NCI-H446 (cell line): Measurements from ENCODE around the gene PACSIN2.

Source experiments
- DNase-seq, 2 experiments: peaks; one replicate each; lab custom pipeline; 2025; lab: John Stamatoyannopoulos, UW

The PACSIN2 gene

DNA sequence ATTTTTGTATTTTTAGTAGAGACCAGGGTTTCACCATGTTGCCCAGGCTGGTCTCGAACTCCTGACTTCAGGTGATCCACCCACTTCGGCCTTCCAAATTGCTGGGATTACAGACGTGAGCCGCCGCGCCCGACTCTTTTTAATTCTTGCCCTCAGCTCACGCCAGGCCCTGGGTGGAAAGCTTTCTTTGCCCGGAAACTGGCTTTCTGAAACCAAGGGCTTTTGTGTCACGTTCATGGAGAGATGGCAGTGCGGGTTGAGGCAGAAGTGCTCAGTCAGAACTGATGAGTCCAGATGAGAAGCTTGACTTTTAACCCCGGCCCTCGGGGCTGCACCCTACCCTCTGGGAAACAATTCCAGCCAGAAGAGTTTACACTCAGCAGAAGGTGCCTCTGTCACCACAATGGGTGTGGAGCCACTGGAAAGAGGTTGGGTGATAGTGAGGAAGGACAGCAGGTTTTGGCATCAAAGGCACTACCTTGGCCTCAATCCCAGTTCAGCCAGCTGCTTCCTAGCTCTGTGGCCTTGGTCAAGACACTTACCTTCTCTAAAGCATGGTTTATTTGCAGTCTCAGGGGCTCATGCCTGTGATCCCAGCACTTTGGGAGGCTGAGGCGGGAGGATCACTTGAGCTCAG is 157.0 kb downstream of the PACSIN2 start:
- peak; percentile 32 to 79 for DNase-seq

GRCh38 chr22:42856865-42857704 is 157.9 kb downstream of the PACSIN2 start, which contains the start of gene ARFGAP3:
ARFGAP3 (minus strand) TSS chr22:42857273; CDS start chr22:42857182, 91 bp downstream.
- DNase-seq, result peak; percentile 82 to 96

DNA sequence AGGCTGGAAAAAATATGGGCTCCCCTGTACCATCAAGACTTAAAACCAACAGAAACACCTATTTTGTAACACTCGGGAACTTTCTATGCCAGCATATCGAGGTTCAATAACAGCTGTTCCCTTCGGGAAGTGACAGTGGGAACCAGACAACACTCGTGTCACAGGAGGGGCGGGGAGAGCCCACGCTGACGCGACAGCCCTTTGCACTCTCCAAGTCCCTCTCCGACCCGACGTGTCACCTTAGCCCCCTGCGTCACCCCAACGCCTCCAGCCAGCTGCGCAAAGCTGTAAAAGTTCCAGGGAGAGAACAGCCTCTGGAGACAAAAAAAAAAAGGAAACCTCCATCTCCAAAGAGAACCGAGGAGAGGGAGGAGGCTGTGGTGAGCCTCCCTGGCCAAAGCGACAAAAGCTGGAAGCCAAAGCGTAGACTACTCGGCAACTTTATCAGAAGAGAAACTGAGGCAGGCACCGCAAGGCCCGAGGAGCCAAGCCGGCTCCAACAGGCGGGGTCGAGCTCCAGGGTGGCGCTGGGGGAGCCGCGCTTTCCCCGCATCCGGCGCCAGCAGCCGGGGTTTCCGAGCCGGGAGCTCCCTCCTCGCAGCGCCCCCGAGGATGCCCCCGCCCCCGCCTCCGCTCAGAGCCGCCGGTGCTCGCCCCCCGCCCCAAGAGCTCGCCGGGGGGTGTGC is 158.6 kb downstream of the PACSIN2 start:
- DNase-seq, result peak in 1 of 2 experiments; percentile 30

DNA sequence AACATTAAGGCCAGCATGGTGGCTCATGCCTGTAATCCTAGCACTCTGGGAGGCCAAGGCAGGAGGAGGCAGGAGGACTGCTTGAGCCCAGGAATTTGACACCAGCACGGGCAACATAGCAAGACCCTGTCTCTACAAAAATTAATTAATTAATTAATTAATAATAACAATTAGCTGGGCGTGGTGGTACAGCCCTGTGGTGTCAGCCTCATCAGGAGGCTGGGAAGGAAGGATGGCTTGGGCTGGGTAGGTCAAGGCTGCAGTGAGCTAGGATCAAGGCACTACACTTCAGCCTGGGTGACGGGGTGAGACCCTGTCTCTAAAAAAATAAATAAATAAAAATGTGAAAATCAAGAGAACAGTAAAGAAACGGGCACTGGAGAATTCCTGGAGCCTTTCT is 159.2 kb downstream of the PACSIN2 start:
- no peak for DNase-seq

DNA sequence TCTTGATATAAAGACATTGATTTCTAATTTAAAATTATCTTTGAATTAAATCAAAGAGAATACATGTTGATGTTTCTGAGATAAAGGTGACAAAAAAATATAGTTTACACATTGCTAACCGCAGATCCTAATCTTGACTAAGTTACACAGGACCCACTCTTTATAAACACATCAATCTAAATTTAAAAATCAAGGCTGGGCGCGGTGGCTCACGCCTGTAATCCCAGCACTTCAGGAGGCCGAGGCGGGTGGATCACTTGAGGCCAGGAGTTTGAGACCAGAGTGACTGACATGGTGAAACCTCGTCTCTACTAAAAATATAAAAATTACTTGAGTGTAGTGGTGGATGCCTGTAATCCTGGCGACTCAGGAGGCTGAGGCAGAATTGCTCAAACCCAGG is 159.7 kb downstream of the PACSIN2 start:
- no peak for DNase-seq

- no peak for DNase-seq
These were observed 165.9 kb downstream of the PACSIN2 start for GRCh38 chr22:42848941-42849550.

GRCh38 chr22:42847110-42847509 is 167.8 kb downstream of the PACSIN2 start:
- DNase-seq, result no peak

DNA sequence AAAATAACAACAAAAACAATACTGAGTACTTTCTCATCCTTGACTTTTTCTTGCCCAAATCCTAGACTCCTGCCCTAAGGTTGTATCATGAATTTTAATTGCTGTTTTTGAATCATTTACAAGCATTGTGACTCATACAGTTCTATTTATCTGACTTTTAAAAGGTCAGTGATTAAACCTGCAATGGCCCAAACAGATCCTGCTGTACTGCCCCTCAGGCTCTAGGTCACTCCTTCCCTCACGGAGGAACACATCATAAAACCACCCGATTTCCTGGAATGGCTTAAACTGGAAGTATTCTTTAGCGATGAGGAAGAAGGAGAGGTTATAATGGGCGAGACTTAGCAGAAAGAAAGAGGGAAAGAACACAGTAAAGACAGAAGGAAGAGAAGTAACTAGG is 170.2 kb downstream of the PACSIN2 start:
- no peak for DNase-seq

DNA sequence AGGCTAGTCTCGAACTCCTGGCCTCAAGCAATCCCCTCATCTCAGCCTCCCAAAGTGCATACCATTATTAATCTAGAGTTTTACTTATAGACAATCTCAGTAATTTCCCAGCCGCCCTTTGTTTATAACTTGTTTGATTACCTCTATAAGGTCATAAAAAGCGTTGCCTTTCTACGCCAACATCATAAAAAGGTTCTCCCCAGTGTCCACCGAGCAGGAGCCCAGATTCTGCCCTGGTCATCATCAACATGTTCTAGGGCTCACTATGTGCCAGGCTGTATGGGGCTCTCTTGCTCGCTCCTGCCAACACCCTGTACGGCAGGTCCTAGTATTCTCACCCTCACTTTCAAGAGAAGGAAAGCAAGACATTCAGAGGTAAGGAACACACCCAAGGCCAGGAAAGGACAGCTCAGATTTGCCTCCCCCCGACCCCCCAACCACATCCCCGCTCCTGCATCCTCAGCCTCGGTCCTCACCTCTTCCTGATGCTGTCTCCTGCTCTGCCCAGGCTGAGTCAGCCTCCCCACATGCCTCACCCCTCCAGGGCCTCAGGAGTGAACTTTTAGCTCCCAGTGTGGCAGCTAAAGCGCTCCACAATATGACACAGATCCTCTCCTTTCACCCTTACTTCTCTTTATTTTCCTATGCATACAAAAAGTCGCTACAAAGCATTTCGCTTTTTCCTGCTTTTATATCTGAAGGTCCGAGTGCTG is 172.1 kb downstream of the PACSIN2 start:
- DNase-seq, result no peak

GRCh38 chr22:42841444-42841843 is 173.5 kb downstream of the PACSIN2 start:
- no peak for DNase-seq

GRCh38 chr22:42837556-42837955 is 177.4 kb downstream of the PACSIN2 start:
- DNase-seq, result no peak

DNA sequence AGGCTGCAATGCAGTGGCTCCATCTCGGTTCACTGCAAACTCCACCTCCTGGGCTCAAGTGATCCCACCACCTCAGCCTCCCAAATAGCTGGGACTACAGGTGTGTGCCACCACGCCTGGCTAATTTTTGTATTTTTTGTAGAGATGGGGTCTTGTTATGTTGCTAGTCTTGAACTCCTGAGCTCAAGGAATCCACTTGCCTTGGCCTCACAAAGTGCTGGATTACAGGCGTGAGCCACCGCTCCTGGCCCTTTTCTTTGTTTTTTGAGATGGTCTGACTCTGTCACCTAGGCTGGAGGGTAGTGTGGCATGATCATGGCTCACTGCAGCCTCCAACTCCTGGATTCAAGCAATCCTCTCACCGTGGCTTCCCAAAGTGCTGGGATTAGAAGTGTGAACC is 178.9 kb downstream of the PACSIN2 start:
- DNase-seq, result no peak

DNA sequence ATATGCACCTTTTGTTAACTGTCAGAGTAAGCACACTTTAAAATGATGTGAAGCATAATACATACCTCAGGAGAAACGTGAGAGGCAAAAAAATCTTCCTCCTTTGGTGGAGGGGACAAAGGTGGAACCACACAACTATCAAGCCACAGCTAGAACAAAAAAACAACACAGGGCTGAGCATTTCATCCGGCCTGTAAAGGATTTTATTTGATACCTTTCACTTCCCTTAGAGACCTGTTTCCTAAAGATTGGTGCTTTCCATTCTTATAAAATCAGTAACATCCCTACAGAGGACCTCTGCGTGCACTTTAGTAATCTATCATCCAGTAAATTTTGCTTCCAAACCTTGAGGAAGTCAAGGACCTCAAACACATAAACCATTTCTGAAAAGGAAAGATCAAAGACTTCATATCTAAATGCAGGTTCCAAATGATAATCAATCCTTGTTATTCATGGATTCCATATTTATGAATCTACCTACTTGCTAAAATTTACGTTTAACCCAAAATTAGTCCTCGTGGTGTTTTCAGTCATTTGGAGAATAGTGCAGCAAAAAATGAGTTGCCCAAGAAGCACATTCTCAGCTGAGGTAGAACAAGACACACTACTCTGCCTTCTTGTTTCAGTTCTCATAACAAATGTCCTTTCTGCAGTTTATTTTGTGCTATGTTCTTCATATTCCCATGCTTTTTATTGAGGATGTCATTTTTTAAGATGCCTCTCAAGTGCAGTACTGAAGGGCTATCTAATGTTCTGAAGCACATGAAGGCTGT is 180.6 kb downstream of the PACSIN2 start:
- no peak for DNase-seq

- no peak for DNase-seq
These were observed 181.8 kb downstream of the PACSIN2 start for GRCh38 chr22:42833104-42833503.

- no peak for DNase-seq
These were observed 183.2 kb downstream of the PACSIN2 start for GRCh38 chr22:42831712-42832111.

GRCh38 chr22:42830161-42830560 is 184.8 kb downstream of the PACSIN2 start:
- DNase-seq, result no peak

- no peak for DNase-seq
These were observed 185.6 kb downstream of the PACSIN2 start for GRCh38 chr22:42829302-42829701.

DNA sequence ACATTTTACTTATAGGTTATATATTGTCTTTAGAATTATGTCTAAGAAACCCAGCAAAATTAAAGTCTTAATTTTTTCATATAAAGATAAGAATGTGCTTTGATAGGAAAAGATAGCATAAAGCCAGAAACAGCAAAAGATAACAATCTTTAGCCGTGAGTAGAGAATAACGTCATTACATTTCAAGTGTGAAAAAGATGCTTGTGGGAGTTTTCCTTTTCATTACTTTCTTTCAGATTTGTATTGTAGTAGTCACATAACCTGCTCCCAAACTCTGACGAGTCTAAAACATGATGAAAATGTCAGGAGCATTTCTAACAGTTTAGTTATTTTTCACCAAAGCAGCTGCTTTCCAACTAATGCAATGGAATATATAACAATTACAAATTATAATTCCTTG is 189.2 kb downstream of the PACSIN2 start:
- no peak for DNase-seq

DNA sequence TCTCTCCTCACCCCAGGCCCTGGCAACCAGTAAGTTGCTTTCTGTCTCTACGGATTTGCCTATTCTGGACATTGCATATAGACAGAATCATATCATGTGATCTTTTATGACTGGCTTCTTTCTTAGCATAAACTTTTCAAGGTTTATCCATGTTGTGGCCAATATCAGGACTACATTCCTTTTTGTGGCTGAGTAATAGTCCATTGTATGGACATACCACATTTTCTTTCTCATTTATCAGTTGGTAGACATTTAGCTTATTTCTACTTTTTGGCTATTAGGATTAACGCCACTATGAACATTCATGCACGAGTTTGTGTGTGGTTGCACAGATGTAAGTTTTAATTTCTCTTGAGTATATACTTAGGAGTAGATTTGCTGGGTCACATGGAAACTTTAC is 193.6 kb downstream of the PACSIN2 start:
- DNase-seq, result no peak

DNA sequence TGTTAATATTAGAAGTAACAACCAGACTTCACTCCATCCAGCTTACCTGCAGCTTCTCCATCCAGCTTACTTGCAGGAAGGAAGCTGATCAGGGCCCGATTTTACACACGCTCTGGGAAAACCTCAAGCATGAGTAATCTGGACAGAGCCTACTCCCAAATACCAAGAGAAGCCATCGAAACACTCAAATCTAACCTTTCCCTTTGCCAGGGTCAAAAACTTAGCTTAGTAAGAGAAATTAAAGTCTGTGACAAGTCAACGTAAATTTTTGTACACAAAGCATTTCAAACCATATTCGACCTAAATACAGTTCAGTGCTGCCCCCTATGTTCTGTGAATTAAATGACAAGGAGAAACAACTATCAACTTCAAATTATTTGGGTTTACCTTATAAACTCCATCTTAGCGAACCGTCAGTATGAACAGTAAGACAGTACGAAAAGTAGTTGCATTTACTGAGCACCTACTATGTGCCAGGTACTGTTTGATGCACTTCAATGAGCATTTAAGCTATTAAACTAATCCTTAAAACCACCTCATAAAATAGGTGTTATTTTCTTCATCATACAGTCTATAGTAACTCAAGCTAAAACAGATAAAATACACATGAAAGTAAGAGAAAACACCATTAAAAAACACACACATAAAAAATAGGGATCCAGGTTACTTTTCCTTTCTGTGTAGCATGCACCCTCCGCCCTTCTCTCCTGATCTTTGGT is 194.7 kb downstream of the PACSIN2 start:
- DNase-seq, result no peak
